ENCODE results near the gene TUT4.

The TUT4 gene

DNA sequence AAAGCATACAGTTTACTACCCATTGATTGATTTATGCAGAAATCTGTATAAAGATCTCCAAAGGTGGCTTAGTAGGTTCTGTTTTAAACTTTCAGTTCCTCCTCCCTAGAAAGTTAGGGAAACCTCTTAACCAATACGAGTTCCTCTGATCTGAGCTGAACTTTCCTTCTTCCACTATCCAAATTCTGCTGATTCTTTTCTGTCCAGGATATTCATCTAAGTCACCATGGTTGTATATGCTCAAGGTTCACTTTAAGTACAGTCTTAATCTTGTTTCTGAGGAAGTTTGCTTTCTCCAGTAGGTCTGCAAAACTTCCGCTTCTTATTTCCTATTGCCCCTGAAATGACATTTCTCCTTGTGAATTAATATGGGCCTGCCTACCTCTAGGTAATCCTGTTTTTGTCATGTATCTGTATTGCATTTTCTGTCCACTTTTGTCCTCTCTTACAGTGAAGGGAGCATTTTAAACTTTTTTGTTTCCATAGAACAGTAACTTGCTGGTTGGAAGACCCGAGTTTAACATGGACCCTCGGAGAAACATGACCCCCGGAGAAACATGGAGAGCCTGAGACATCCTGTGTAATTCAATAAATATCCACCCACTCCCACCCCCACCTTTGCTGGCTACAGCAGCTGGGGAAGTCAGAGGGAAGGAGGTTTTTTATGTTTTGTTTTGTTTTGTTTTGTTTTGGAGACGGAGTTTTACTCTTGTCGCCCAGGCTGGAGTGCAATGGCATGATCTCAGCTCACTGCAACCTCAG is 16.7 kb upstream of the TUT4 start:
- FAIRE-seq = no peak

DNA sequence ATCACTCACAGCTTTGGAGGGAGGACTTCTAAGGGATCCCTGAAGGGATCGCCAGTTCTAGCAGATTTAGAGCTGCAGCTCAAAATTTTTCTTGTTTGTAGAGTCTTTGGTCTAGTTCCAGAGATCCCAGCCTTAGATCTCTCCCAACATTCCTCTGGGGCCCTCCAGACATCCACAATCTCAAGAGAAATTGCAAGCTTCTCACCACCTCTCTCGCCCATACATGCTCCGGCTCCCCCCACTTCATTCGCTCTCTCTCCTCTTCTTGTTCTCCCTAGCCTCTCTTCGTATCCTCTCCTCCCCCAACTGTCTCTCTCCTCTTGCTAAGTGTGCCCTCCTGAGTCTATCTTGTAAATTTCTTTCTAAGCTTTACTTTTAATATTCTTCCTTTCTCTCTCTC is 15.1 kb upstream of the TUT4 start:
- no peak for FAIRE-seq

DNA sequence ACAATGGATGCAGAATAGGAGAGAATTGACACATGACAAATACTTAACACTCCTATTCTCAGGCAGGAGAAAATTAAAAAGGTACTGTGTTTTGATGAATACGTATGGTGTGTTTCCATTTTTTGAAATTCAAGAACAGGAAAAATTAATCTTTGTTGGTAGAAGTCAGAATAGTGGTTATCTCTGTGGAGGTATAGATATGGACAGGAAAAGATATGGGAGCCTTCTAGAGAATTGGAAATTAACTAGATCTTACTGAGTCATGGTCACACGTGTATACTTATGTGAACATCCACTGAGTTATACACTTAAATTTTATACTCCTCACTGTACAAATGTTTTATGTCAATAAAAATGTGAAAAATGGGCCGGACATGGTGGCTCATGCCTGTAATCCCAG is 9.9 kb upstream of the TUT4 start:
- FAIRE-seq = no peak

DNA sequence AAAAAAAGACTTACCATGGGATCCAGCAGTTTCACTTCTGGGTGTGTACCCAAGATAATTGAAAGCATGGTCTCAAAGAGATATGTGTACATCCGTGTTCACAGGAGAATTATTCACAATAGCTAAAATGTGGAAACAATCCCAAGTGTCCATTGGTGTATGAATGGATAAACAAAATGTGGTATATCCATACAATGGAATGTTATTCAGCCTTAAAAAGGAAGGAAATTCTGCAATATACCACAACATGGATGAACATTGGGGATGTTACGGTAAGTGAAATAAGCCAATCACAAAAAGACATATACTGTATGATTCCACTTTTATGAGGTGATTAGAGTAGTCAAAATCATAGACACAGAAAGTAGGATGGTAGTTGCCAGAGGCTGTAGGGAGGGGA is 7.0 kb upstream of the TUT4 start:
- no peak for FAIRE-seq

DNA sequence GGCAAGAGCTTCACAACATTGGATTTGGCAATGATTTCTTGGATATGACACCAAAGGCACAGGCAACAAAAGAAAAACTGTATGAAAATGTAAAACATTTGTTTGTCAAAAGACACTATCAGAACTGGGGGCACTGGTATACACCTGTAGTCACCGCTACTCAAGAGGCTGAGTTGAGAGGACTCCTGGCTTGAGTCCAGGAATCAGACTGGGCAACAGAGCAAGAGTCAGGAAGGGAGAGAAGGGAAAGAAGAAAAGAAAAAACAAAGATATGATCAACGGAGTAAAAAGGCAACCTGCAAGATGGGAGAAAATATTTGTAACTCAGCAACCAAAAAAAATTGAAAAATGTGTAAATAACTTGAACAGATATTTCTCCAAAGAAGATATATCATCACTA is 6.0 kb upstream of the TUT4 start:
- no peak for FAIRE-seq

DNA sequence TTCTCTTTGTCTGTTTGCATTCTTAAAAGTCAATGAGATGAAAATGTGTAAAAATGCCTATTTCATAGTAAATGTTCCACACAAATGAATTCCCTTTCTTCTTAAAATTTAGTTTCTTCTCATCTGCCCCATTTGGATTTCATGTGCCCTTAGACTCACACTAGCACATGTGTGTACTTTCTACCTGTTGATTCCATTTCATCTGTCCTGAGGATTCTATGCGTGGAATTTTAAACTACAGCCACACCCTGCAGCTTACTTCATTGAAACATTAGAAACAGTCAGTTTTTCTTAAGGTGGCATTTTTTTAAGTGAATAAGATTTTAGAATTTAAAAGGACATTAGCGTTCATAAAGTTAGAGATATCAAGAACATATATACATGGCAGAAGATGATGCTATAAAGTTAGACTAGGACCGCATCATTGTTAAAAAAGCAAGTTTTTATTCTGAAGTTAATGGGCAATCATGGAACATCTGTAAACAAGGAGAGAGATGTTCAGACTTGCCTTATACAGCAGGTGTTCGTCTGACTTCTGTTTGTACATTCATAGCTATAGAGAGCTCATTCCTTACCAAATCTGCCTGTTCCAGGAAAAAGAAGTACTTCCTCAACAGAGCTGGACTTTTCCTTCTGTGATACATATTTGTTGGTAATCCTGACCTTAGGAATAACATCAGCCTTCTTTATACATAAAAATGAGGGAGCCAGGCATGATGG is 3.9 kb upstream of the TUT4 start:
- FAIRE-seq = no peak

DNA sequence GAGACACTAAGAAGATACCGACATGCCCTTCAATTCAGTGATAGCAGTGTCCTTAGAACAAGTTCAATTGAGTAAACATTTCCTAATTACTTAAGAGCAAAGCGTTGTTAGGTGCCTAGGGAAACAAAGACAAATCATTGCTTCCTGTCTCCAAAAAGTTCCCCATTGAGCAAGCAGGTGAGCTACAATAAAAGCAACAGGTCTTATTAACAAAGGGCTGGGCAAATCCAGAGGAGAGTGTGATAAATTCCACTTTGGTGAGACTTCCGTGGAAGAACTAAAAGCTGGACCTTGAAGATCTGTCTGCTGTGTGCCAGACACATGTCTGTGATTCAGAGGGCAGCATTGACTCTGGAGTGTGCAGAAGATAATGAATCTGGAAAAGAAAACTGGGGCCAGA is 1.9 kb upstream of the TUT4 start:
- FAIRE-seq = no peak

DNA sequence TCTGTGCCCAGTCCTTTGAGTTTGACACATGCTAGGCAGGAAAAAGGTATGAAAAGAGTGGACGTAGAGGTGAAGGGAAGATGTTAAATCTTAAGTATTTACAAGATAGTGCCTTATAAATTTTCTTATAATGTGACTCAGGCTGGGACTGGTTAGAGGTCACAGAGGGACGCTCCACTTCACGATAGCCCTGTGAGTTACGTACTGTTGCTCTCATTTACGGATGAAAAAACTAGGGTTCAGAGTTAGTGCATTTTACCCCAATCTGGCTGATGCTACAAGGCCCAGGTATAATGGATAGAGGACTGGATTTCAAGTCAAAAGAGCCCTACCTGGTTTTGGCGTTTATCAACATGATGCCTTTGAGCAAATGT is 1.4 kb upstream of the TUT4 start:
- FAIRE-seq = no peak

DNA sequence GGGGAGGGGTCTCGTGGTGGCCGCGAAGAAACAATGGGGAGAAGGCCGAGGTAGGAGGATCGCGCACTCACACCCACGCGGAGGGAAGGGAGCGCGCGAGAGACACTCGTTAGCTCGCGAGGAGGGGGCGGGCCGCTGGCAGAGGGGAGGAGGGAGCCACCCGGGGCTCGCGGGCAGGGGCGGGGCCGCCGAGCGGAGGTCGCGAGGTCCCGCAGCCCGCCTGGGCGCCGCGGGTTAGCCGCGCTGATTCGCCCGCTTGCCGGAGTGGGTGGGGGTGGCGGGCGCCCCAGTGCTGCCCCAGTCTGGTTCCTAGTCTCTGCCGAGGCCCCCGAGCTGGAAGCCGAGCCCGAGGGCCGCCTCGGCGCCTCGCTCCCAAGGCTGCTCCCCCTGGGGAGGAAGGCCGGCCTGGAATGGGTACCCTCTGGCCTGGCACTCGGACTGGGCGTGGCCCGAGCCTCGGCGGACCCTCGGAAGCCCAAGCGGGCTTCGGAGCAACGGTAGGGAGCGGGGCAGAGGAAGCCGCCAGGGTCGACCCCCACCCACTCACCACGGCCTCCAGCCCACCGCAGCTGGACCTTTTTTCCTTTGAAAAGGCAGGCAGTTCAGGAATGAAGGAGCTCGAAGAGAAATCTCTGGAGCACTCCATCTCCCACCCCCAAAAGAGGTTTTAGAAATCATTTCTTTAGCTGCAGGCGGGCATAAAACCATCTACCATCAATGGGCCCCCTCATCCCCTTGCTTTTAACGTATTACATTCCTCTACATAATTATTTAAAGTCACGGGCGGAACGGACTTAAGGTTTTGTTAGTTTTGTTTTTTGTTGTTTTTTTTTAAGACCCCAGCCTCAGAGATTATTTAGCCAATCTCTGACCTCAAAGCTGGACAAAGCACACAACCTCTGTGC is 722 bp upstream of the TUT4 start:
- FAIRE-seq = no peak

DNA sequence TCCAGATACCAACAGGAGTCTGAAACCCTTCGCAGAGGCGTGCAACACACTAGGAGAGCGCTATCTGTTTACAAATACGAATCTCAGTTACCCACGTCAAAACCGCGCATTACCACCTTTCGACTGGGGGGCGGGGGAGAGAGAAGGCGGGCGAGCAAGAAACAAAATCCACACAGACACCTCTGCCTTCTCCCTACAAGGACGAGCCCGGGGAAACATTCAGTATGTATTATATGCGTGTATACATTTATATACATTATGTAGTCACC is 722 bp downstream of the TUT4 start:
- no peak for FAIRE-seq

DNA sequence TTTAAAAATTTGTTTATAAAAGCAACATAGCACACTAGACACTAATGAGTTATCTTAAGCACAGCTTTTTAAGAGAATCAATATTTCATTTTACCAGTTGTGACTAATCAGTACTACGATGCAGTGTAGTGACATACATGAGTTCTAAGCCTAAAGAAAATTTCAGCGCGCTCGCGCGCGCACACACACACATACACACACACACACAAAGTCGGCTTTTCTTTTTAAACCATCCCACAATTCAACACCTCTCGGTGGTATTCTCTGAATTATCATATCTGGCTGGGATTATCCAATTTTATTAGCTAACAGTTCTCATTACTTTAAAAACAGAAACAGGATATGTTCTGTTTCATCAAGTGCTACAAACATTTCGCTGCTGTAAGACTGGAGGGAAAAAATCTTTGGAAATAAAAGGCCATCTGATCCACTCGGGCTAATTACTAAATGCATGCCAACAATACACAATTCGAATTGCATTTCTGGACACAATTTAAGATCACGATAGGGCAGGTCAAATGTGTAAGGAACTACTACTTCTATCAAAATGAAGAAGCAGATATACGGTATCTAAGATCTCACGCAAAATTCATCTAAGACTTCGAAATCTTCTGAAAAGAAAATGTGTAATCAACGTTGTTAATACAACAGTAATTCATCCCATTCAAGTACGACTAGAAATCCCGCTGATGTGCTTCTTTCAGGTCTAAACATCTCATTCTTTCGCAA is 1.2 kb downstream of the TUT4 start:
- no peak for FAIRE-seq

DNA sequence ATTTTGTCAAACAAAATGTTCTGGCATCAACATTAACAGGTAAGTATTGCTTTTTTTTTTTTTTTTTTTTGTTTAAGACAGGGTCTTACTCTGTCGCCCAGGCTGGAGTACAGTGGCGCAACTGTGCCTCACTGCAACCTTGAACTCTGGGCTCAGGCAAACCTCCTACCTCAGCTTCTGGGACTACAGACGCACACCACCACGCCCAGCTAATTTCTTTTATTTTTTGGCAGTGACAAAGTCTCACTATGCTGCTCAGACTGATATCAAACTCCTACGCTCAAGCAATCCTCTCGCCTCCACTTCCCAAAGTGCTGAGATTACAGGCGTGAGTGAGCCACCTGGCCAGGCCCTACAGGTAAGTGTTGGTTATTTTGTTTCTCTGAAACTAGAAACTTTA is 2.4 kb downstream of the TUT4 start:
- no peak for FAIRE-seq

DNA sequence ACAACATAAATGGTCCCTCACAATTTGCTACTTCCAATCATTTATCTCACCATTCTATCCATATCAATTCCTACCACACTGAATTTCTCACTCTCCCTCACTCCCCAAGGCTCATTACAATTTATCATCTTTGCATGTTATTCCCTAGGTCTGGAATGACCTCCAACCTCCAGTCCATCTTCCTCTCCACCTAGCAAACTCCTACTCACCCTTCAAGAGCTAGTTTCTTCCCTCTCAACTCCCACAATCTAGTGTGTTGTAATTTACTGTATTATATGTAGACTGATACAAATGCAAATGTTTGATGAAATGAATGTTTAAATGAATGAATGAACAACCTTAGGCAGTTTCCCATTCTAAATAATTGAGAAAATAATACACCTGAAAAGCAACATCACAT is 3.6 kb downstream of the TUT4 start:
- FAIRE-seq = no peak

DNA sequence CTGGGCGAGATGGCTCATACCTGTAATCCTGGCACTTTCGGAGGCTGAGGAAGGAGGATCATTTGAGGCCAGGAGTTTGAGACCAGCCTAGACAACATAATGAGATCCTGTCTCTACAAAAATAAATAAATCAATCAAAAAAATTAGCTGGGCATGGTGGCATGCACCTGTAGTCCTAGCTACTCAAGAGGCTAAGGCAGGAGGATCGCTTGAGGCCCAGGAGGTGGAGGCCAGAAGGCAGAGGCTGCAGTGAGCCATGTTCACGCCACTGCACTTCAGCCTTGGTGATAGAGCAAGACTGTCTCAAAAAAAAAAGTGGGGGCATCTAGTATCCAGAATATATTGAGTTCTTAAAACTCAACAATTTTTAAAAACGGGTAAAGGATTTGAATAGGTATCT is 6.0 kb downstream of the TUT4 start:
- FAIRE-seq = no peak

DNA sequence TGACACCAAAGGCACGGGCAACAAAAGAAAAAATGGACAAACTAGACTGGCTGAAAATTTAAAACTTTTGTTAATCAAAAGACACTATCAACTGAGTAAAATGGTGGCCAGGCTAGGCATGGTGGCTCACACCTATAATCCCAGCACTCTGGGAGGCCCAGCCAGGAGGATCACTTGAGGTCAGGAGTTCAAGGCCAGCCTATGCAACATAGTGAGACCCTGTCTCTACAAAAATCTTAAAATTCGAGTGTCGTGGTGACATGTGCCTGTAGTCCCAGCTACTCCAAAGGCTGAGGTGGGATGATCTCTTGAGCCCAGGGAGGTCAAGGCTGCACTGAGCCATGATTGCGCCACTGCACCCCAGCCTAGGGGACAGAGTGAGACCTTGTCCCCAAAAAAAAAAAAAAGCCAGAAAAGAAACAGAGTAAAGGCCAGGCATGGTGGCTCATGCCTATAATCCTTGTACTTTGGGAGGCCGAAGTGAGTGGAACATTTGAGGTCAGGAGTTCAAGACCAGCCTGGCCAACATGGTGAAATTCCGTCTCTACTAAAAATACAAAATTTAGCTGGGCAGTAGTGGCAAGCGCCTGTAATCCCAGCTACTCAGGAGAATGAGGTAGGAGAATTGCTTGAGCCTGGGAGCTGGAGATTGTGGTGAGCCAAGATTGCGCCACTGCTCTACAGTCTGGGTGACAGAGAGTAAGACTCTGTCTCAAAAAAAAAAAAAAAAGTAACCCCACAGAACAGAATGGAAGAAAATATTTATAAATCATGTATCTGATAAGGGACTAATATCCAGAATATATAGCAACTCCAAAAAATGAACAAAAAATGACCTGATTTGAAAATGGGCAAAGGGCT is 8.0 kb downstream of the TUT4 start:
- no peak for FAIRE-seq

DNA sequence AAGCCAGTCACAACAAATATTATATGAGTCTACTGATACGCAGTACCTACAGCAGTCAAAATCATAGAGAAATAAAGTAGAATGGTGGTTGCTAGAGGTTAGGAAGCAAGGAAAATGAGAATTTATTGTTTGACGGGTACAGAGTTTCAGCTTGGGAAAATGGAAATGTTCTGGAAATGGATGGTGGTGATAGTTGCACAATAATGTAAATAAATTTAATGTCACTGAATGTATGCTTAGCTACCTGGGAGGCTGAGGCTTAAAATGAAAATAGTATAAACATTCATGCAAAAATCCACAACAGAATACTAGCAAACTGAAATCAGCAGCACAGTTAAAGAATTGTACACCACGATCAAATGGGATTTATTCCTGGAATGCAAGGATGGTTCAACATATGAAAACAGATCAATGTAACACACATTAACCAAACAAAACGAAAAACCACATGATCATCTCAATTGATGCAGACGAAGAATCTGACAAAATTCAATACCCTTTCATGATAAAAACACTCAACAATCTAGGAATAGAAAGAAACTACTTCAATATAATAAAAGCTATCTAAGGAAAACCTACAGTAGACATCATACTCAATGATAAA is 10.7 kb downstream of the TUT4 start:
- FAIRE-seq = no peak

DNA sequence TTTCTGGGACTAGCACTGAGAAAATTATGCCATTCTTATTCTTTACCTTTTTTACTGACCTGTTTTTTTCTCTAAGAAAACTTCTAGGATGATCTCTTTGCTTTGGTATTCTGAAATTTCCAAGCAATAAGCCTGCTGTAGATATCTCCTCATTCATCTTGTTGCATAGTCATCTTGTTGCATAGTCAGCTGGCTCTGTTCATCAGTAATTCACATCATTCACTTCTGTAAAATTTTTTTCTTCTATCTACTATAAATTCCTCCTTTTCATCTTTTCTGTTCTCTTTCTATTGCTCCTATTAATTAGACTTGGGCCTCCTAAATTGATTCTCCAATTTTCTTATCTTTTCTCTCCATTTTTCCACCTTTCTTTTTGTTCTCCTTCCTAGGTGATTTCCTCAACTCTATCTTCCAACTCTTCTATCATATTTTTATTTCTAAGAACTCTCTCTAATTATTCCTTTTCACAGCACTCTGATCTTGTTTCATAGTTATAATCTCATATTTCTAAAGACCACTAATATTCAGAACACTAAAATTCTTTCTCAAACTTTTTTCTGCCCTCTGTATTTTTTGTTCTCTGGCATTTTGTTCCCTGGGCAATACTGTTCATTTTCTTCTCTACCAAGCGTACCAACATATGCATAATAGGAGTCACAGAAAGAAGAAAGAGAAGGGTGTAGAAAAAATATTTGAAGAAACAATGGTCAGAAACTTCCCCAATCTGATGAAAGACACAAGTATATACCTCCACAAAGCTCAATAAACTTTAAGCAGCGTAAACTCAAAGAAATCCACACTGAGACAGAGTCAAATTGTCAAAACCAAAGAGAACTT is 17.7 kb downstream of the TUT4 start:
- FAIRE-seq = no peak

DNA sequence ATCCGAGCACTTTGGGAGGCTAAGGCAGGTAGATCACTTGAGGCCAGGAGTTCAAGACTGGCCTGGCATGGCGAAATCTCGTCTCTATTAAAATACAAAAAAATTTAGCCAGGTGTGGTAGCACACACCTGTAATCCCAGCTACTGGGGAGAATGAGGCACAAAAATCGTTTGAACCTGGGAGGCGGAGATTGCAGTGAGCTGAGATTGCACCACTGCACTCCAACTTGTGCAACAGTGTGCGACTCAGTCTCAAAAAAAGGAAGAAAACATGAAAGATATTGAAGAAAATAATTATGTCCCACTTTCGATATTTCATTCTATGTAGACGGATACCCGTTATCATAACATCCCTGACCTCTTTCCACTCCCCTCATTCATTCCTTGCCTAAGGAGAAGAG is 19.2 kb downstream of the TUT4 start:
- no peak for FAIRE-seq

DNA sequence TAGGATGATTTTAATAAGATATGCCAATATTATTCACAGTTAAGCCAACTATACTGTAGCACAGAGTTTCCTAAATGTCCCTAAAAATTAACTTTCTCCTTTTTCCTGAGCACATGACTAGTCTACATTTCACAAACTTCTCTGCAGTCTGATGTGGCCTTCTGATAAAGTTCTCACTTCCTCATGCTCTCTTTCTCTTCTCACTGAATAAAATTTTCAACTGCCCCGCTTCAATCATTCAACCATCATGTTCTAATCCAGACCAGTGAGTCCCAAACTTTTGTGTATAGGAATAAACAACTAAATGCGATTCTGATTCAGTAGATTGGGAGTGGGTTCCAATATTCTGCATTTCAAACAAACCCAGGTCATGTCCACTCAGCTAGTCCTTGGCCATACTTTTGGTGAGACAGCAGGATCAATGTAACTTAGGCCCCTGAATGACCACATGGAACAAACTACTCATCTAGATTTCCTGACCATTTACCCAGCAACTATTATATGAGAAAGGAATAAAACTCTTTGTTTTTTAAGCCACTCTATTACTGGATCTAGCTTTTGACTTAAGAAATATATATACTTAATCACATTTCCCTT is 20.1 kb downstream of the TUT4 start:
- FAIRE-seq = no peak

DNA sequence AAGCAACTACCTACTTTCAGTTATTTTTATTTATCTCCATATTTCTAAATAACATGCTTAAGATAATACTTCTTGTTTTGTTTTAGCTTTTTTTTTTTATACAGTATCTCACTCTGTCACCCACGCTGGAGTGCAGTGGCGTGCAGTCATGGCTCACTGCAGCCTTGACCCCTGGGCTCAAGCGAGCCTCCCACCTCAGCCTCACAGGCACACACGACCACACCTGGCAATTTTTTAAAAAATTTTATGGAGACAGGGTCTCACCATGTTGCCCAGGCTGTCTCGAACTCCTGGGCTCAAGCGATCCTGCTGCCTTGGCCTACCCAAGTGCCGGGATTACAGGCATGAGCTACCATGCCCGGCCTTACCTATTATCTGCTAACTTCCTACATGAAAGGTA is 20.6 kb downstream of the TUT4 start:
- no peak for FAIRE-seq

Measured in A204.1 (cell line).